Lower lobe of right lung (tissue), 2 donors: ENCODE results near the gene SHTN1. TPM values are rescaled to one million over a fixed set of nuclear protein-coding genes. Genes with fewer than 3 reads are reported as not detected.

ENCODE experiments used
- ATAC-seq, 2 donors: fragments of 200-7000 bp; cut with Tn5 transposase; one replicate each; pipeline ENCODE4 v1.9.1; 2020 to 2022; ENCODE audit warnings: mild to moderate bottlenecking in 2 of 2, moderate library complexity in 2 of 2
- DNase-seq: peaks from one replicate; pipeline ENCODE4 v3.0.0-alpha.2; 2020
- H3K27ac ChIP-seq: fragments of 200-600 bp; one replicate; pipeline ENCODE4 v1.8.0; 2022
- H3K27me3 ChIP-seq: fragments of 200-600 bp; one replicate; pipeline ENCODE4 v1.8.0; 2022; ENCODE audit warnings: low read depth
- H3K36me3 ChIP-seq: fragments of 200-600 bp; one replicate; pipeline ENCODE4 v1.8.0; 2022; ENCODE audit warnings: mild to moderate bottlenecking
- H3K4me1 ChIP-seq: fragments of 200-600 bp; one replicate; pipeline ENCODE4 v1.8.0; 2022
- H3K4me3 ChIP-seq: fragments of 200-600 bp; one replicate; pipeline ENCODE4 v1.8.0; 2022; ENCODE audit warnings: mild to moderate bottlenecking
- H3K9me3 ChIP-seq: fragments of 200-600 bp; one replicate; pipeline ENCODE4 v1.8.0; 2022
- intact Hi-C: fragments of 100-400 bp; cut with DNase I; formaldehyde crosslinking; loops from one replicate; pipeline ENCODE4 v1.11.0; 2022
- total RNA-seq: library from RNA; stranded (reverse); fragmentation: NEBNext Ultra II Directional; extraction: Animal tissue kit (Norgen Biotek cat#: 25700); gene quantifications from one replicate; pipeline ENCODE4 v1.2.1, GENCODE V29; 2021
- TF ChIP-seq, protein P1 (sequence below): fragments of 200-600 bp; IDR thresholded peaks from one replicate; pipeline ENCODE4 v1.8.0; 2022; ENCODE audit warnings: antibody characterized with exemption, mild to moderate bottlenecking
- donor health status: DM: no; HTN: yes; CAD: no; lungs with severe emphysema.

The SHTN1 gene
- total RNA-seq, 1 donor from 2014 or later, result 43.1 TPM

DNA sequence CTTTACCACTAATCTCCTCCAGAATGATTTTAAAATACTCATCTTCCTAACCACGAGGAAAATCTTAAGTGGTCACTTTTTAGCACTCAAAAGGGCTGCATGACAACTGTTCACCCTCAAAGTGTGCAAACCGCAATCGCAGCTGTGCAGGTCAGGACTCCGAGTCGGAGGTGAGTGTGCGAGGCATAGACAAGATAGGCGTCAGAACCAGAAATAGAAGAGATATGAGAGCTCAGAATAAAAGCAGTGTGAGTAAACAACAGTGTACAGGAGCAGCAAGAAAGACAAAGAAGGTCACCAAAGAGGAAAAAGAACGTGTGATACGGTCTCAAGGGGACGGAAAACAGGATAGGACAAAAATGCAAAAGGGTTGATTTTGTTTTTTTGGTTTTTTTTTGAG lies 173.2 kb downstream of the SHTN1 start:
- TF ChIP-seq, protein P1, sequence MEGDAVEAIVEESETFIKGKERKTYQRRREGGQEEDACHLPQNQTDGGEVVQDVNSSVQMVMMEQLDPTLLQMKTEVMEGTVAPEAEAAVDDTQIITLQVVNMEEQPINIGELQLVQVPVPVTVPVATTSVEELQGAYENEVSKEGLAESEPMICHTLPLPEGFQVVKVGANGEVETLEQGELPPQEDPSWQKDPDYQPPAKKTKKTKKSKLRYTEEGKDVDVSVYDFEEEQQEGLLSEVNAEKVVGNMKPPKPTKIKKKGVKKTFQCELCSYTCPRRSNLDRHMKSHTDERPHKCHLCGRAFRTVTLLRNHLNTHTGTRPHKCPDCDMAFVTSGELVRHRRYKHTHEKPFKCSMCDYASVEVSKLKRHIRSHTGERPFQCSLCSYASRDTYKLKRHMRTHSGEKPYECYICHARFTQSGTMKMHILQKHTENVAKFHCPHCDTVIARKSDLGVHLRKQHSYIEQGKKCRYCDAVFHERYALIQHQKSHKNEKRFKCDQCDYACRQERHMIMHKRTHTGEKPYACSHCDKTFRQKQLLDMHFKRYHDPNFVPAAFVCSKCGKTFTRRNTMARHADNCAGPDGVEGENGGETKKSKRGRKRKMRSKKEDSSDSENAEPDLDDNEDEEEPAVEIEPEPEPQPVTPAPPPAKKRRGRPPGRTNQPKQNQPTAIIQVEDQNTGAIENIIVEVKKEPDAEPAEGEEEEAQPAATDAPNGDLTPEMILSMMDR, result no peak
- Histone ChIP-seq H3K4me1 (no peaks in the 10 kb centered on the region), H3K36me3 (no peaks in the 10 kb centered on the region), H3K9me3 (no peaks in the 10 kb centered on the region), H3K27ac (no peak overlapping the region), H3K4me3 (no peak overlapping the region), H3K27me3 (no peaks in the 10 kb centered on the region)
- intact Hi-C loops, result no loop called here
- ATAC-seq, result no peak
- DNase-seq, result no peak

Other genes starting within 250 kb of the SHTN1 start
- 1.9 TPM for gene ENO4, start 155.7 kb downstream of the SHTN1 start, total RNA-seq
- not detected for gene VAX1, start 133.1 kb upstream of the SHTN1 start, total RNA-seq
- not detected for gene KCNK18, start 192.3 kb upstream of the SHTN1 start, total RNA-seq
- gene SLC18A2, start 235.9 kb upstream of the SHTN1 start, total RNA-seq, result 6.3 TPM